Stomach smooth muscle (tissue), 2 donors: Measurements from ENCODE around the gene CERS1.
"Not testable (repeated sequence)": the region's sequence is repeated elsewhere in the genome, so short reads cannot be mapped to it uniquely, and the experiment has no call there.

Experiments used
- H3K27ac ChIP-seq: one replicate; pipeline ENCODE4 v1.7.0; 2013; ENCODE audit warnings: mild to moderate bottlenecking, low read length, inconsistent platforms
- H3K27me3 ChIP-seq, 2 donors: one replicate each; pipeline ENCODE4 v1.7.0; 2013; ENCODE audit warnings: low read length in 2 of 2; ENCODE audit not compliant: insufficient read depth in 2 of 2, control insufficient read depth in 1 of 2
- H3K36me3 ChIP-seq, 2 donors: one replicate each; pipeline ENCODE4 v1.7.0; 2013; ENCODE audit warnings: low read length in 2 of 2; ENCODE audit not compliant: control insufficient read depth in 2 of 2, insufficient read depth in 2 of 2
- H3K4me1 ChIP-seq: one replicate; pipeline ENCODE4 v1.7.0; 2013; ENCODE audit warnings: low read length; ENCODE audit not compliant: control insufficient read depth, insufficient read depth
- H3K4me3 ChIP-seq, 2 donors: one replicate each; pipeline ENCODE4 v1.7.0; 2013; ENCODE audit warnings: low read length in 2 of 2
- H3K9ac ChIP-seq, 2 donors: one replicate each; pipeline ENCODE4 v1.7.0; 2013; ENCODE audit warnings: low read length in 2 of 2, mild to moderate bottlenecking in 1 of 2
- H3K9me3 ChIP-seq, 2 donors: one replicate each; pipeline ENCODE4 v1.7.0; 2013; ENCODE audit warnings: low read length in 2 of 2; ENCODE audit not compliant: control insufficient read depth in 2 of 2
- donor health status: healthy.
- donor health status: Pancreatic carcinoma.

CERS1 gene

DNA sequence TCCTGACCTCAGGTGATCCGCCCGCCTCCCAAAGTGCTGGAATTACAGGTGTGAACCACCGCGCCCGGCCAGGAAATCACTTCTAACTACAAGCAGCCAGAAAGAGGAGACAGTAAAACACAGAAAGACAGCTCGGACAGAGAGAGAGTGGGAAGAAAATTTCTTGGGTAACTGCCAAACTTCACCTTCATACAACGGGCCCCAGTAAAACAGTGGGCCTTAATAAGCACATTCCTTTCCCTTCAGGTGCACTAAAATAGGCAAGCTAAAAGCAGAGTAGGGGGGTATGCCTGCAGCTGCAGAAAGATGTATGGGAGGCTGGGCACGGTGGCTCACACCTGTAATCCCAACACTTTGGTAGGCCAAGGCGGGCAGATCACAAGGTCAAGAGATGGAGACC, 21.6 kb upstream of the CERS1 start:
- Histone ChIP-seq H3K4me1 (peaks cover 34% of the 10 kb centered on the region), H3K36me3 (peaks cover 16% of the 10 kb centered on the region in 2 donors)

DNA sequence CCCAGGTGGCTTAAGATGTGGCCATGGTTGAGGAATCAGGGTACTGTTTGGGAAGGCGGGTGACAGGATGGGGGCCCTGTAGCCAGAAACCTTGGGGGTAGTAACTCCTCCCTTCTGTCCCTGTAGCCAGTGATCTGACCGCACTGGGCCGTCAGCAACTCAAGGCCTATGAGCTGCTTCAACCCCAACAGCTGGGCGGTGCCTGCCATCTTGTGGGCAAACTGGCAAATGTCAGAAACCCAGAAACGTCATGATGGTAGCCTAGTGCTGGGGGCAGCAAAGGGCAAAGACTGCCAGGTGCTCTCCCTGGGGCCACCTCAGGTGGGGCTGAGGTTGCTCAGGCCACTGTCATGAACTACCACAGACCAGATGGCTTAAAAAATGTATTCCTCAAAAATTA, 19.7 kb upstream of the CERS1 start:
- Histone ChIP-seq H3K4me1 (peaks cover 29% of the 10 kb centered on the region), H3K9me3 (no peaks in the 10 kb centered on the region), H3K27ac (no peak overlapping the region), H3K27me3 (no peaks in the 10 kb centered on the region), H3K36me3 (peaks cover 9 to 12% of the 10 kb centered on the region in 2 donors), H3K4me3 (no peak overlapping the region), H3K9ac (no peak overlapping the region)

More for the DNA sequence above, 21.6 kb upstream of the CERS1 start:
- H3K9ac ChIP-seq, H3K27me3 ChIP-seq, H3K4me3 ChIP-seq, H3K9me3 ChIP-seq, H3K27ac ChIP-seq: not testable (repeated sequence)

DNA sequence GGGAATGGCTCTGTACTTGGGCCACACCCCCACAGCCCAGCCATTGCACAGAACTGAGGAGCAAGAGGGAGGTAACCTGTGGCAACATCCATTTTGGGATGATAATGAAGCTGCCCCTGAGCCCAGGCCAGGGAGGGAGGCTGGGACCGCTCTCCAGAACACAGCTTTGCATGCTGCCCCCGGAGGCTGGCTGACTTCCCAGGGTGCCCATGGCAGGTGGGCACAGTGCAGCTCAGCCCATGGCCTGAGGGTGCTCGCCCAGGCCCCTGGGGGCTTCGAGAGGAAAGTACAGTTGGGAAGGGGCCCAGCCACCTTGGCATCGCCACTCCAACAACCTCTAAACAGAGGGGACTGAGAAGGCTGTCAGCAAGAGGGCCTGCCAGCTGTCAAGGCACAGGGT, 17.5 kb upstream of the CERS1 start:
- no peaks in the 10 kb centered on the region for H3K9me3 ChIP-seq
- no peaks in the 10 kb centered on the region for H3K27me3 ChIP-seq
- no peak overlapping the region for H3K27ac ChIP-seq
- peaks cover 12% of the 10 kb centered on the region in 2 donors for H3K36me3 ChIP-seq
- H3K4me3 ChIP-seq = no peak overlapping the region
- H3K4me1 ChIP-seq = peaks cover 15% of the 10 kb centered on the region
- no peak overlapping the region for H3K9ac ChIP-seq

DNA sequence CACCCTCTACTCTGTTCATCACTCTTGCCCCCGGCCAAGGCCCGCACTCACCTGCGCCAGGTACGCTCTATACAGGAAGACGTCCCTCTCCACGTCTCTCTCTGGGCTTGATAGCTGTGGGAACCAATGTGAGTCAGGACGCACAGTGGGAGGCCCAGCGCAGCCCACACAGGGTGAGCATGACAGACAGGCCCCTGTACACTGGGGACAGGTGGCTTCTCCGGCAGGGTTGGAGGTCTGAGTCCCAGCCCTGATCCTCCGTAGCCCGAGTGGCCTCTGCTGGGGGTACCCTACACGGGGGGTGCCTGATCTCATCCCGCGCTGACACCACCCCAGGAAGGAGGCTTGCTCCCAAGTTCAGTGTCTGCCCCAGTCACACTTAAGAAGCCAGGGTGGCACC, 17.0 kb upstream of the CERS1 start:
- Histone ChIP-seq H3K9ac (no peak overlapping the region), H3K4me1 (peaks cover 12% of the 10 kb centered on the region), H3K36me3 (peaks cover 12% of the 10 kb centered on the region in 2 donors), H3K4me3 (no peak overlapping the region), H3K27me3 (no peaks in the 10 kb centered on the region), H3K9me3 (no peaks in the 10 kb centered on the region), H3K27ac (no peak overlapping the region)

DNA sequence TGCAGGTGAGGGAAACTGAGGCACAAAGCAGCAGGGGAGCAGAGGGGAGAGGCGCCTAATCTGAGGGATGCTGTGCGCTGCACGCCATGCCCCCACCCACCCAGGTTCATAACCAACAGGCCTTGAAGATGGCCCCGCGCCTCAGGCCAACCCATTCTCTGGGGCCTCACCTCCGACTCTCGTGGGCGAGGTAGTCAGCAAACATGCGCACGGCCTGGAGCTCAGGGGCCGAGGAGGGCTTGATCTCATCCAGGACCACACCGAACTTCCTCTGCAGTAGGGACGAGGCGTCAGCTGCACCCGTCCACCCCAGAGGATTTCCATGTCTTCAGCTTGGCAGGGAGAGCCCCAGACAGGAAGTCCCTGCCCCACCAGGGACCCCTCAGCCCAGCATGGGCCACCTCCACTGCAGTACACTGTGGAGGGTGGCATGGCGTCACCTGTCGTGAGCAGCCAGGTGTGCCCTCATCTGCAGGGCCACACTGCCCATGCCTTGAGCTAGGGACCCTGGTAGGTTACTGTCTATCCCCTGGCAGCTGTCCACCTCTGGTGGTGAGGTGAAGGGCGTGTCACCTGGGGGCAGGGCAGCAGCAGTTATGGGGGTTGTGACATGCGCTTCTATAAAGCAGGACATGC, 15.0 kb upstream of the CERS1 start:
- Histone ChIP-seq H3K36me3 (peaks cover 21 to 23% of the 10 kb centered on the region in 2 donors), H3K9ac (no peak overlapping the region), H3K4me1 (peaks cover 5% of the 10 kb centered on the region), H3K9me3 (no peaks in the 10 kb centered on the region), H3K27me3 (no peaks in the 10 kb centered on the region), H3K4me3 (no peak overlapping the region), H3K27ac (no peak overlapping the region)

DNA sequence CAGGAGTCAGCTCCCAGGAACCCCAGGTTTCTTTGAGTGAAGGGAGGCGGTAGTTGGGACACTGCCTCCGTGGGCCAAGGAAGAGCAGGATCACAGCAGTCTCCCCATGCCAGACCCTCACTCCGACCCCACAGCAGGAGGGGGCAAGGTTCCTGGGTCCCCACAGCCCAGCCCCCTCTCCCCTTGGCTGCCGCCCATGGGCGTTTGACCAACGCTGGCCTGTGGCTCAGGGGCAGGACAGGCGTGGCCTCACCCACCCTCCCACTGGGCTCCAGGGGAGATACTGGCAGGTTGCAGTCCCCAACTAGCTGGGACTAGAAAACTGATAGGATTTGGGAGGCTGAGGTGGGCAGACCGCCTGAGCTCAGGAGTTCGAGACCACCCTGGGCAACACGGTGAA, 14.1 kb upstream of the CERS1 start:
- no peak overlapping the region for H3K4me3 ChIP-seq
- H3K9me3 ChIP-seq = no peaks in the 10 kb centered on the region
- no peaks in the 10 kb centered on the region for H3K4me1 ChIP-seq
- H3K27ac ChIP-seq = no peak overlapping the region
- no peaks in the 10 kb centered on the region for H3K27me3 ChIP-seq
- no peak overlapping the region for H3K9ac ChIP-seq
- H3K36me3 ChIP-seq = peaks cover 19 to 24% of the 10 kb centered on the region in 2 donors

DNA sequence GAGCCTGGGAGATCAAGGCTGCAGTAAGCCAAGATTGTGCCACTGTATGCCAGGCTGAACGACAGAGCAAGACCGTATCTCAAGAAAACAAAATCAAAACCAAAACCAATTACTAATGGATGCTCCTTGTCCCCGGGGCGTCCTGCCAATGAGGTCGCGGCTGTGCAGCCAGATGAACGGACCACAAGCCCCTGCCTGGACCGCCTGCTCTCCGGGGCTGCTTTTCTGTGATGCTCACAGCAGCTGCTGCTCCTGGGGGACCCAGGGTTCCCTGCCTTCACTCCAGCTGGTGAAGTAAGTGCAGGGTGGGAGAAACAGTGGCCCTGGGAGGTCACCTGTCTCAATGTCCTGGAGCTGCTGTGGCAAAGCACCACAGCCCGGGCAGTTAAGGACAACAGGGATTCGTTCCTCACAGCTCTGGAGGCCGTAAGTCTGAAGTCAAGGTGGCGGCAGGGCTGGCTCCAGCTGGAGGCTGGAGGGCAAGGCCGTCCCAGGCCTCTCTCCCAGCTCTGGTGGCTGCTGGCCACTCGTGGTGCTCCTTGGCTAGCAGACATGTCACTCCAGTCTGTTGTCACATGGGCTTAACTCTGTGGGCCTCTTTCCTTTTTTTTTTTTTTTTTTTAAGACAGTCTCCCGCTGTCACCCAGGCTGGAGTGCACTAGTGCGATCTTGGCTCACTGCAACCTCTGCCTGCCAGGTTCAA, 13.1 kb upstream of the CERS1 start:
- H3K9me3 ChIP-seq = no peaks in the 10 kb centered on the region
- H3K27me3 ChIP-seq = no peaks in the 10 kb centered on the region
- no peak overlapping the region for H3K4me3 ChIP-seq
- H3K27ac ChIP-seq = no peak overlapping the region
- H3K9ac ChIP-seq = no peak overlapping the region
- no peaks in the 10 kb centered on the region for H3K4me1 ChIP-seq
- H3K36me3 ChIP-seq = peaks cover 22 to 25% of the 10 kb centered on the region in 2 donors

DNA sequence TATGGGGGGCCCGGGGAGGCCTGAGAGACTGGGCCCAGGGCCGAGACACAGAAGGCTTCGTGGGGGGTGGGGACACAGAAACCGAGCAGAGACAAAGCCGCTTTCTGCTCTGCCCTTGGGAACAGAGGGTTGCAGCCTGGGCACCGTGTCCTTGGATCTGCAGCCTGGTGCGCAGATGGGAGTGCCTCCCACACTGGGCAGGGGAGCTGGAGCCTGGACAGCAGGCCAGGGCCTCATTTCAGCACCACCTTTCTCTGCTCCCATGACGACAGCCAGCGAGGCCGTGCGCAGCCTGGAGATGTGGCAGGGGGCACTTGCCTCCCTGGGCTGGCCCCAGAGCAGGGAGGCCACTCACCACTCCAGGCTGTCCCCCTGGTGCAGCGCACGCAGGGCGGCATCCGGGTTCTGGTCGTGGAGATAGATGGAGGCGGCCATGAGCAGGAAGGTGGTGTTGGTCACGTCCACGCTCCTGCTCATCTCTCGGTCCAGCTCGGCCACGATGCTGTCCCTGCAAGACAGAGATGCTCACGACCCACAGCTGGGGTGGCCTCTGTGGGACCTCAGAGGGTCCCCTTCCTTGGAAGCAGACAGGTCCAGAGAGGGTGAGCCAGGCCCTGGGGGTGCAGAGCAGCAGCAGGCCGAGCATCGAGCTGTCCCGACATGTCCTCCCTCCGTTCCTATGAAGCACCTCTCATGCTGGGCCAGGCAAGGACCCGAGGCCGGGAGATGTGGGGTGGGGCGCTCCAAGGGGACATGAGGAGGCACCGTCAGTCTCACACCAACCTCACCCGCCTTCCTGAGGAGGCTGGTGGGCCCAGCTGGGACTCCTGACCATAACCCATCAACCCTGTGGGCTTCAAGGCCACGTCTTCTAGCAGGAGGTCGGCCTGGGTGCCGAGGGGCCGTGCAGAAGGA, 10.9 kb upstream of the CERS1 start:
- no peaks in the 10 kb centered on the region for H3K9me3 ChIP-seq

DNA sequence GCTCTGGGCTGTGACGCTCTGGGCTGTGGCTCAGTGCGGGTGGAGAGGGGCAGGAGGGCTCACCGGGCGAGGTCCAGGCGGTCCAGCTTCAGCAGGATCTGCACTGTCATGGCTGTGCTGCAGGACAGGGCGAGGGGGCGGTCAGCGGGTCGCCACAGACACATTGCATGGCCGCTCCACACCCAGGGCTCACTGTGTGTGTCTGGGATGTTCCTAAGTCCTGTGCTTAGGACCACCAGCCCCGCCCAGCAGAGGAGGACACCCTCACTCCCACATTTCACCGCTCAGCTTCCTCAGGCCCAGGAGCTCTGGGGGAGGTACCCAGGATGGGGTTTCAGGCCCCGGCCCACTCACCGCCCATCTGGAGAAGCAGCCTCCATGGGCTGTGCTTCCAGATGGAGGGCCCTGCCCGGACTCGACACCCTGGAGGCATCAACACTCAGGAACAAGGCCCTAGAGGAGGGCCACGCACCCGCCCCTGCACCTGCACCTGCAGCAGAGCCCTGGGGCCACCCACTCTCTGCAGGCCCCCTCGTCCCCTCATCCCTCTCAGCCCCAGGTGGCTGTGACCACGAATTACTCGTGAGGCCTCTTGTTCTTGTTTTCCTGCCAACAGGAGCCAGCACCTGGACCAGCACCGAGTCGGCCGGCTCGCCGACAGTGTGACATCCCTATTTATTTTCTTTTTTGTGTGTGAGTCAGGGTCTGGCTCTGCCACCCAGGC, 9.7 kb upstream of the CERS1 start:
- Histone ChIP-seq H3K27me3 (no peaks in the 10 kb centered on the region), H3K36me3 (peaks cover 24 to 27% of the 10 kb centered on the region in 2 donors), H3K4me3 (no peak overlapping the region), H3K4me1 (no peaks in the 10 kb centered on the region), H3K27ac (no peak overlapping the region), H3K9me3 (no peaks in the 10 kb centered on the region), H3K9ac (no peak overlapping the region)

More for the DNA sequence above, 10.9 kb upstream of the CERS1 start:
- Histone ChIP-seq H3K9ac (no peak overlapping the region), H3K36me3 (peaks cover 19 to 22% of the 10 kb centered on the region in 2 donors), H3K27me3 (no peaks in the 10 kb centered on the region), H3K4me3 (no peak overlapping the region), H3K4me1 (no peaks in the 10 kb centered on the region), H3K27ac (no peak overlapping the region)

DNA sequence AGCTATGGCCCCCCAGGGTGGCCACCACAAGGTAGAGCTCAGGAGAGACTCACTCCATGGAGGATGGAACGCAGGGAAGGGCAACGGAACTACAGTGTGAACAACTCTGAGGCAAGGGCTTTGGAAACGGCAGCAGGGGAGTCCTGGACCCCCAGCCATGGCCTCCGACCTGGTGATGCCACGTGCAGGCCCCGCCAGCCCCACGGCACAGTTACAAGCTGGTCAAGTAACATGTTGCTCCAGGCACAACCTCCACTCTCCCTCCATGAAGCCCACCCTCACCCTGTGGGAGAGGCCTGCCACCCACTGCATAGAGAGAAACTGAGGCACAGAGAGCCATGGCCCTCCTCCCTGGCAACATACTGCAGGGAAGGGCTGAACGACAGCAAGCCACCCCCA, 9.1 kb upstream of the CERS1 start:
- H3K9ac ChIP-seq = no peak overlapping the region
- H3K27ac ChIP-seq = no peak overlapping the region
- no peak overlapping the region for H3K4me3 ChIP-seq
- no peaks in the 10 kb centered on the region for H3K27me3 ChIP-seq
- no peaks in the 10 kb centered on the region for H3K4me1 ChIP-seq
- peaks cover 29 to 31% of the 10 kb centered on the region in 2 donors for H3K36me3 ChIP-seq
- no peaks in the 10 kb centered on the region for H3K9me3 ChIP-seq
